LoVo (cell line): ENCODE data around the gene ADAM19.
"Not testable (repeated sequence)": the region's sequence is repeated elsewhere in the genome, so short reads cannot be mapped to it uniquely, and the experiment has no call there.

Source experiments
- DNase-seq: peaks from one replicate; pipeline ENCODE4 v3.0.0-alpha.2; 2016; ENCODE audit warnings: low spot score

The ADAM19 gene

GRCh38 chr5:157485340-157485739 is 90.2 kb downstream of the ADAM19 start:
- no peak for DNase-seq

- DNase-seq, result no peak
Measured at GRCh38 chr5:157484768-157485167, 90.8 kb downstream of the ADAM19 start.

GRCh38 chr5:157482702-157483101 is 92.9 kb downstream of the ADAM19 start:
- DNase-seq, result not testable (repeated sequence)

GRCh38 chr5:157481666-157482065 is 93.9 kb downstream of the ADAM19 start:
- no peak for DNase-seq

GRCh38 chr5:157481265-157481664 is 94.3 kb downstream of the ADAM19 start:
- DNase-seq, result no peak

GRCh38 chr5:157479612-157480510 is 95.7 kb downstream of the ADAM19 start:
- no peak for DNase-seq

GRCh38 chr5:157479166-157479565 is 96.4 kb downstream of the ADAM19 start:
- DNase-seq, result no peak

GRCh38 chr5:157478726-157479125 is 96.8 kb downstream of the ADAM19 start:
- DNase-seq, result no peak

GRCh38 chr5:157477814-157478494 is 97.6 kb downstream of the ADAM19 start:
- no peak for DNase-seq

- DNase-seq, result peak; percentile 74
Measured at GRCh38 chr5:157476702-157477408, 98.7 kb downstream of the ADAM19 start.

- no peak for DNase-seq
Measured at GRCh38 chr5:157475432-157475831, 100.1 kb downstream of the ADAM19 start.

GRCh38 chr5:157473383-157474320 is 101.9 kb downstream of the ADAM19 start:
- no peak for DNase-seq

- peak; percentile 53 for DNase-seq
Measured at GRCh38 chr5:157471709-157472108, 103.9 kb downstream of the ADAM19 start.

- no peak for DNase-seq
Measured at GRCh38 chr5:157470631-157471030, 104.9 kb downstream of the ADAM19 start.

GRCh38 chr5:157469687-157470086 is 105.9 kb downstream of the ADAM19 start:
- DNase-seq, result no peak

- no peak for DNase-seq
Measured at GRCh38 chr5:157469073-157469472, 106.5 kb downstream of the ADAM19 start.

- DNase-seq, result no peak
Measured at GRCh38 chr5:157468293-157468965, 107.1 kb downstream of the ADAM19 start.

GRCh38 chr5:157464519-157465171 is 110.9 kb downstream of the ADAM19 start:
- peak; percentile 69 for DNase-seq

GRCh38 chr5:157463621-157464518 is 111.7 kb downstream of the ADAM19 start:
- no peak for DNase-seq
